ENCODE measurements around the gene ABCG1. TPM values are rescaled to one million over a fixed set of nuclear protein-coding genes. Genes with fewer than 3 reads are reported as not detected.

Gene ABCG1
- total and polyA plus RNA-seq, 8 donors: 3.1 to 65.9 (median 15.6) TPM

DNA sequence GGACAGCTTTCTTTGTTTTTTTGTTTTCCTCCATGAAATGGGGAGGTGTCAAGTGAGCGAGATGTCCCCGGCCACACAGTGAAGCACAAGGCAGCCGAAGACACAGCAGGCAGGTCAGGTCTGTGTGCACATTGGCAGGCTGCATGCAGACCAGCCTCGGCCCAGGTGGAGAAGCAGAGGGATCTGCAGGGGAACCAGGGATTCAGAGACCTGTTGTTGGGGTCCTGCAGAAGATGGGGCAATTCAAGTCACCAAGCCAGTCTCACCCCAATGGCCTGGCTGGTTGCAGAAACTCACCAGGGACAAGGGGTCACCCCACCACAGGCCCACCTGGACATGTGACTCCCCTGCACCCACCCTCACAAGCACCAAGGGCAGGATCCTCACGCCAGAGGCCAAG, 4.0 kb upstream of the ABCG1 start:
- 78 to 99% (median 94%) methylated on average over 5 of the region's 5 CpGs for WGBS, 5 donors

DNA sequence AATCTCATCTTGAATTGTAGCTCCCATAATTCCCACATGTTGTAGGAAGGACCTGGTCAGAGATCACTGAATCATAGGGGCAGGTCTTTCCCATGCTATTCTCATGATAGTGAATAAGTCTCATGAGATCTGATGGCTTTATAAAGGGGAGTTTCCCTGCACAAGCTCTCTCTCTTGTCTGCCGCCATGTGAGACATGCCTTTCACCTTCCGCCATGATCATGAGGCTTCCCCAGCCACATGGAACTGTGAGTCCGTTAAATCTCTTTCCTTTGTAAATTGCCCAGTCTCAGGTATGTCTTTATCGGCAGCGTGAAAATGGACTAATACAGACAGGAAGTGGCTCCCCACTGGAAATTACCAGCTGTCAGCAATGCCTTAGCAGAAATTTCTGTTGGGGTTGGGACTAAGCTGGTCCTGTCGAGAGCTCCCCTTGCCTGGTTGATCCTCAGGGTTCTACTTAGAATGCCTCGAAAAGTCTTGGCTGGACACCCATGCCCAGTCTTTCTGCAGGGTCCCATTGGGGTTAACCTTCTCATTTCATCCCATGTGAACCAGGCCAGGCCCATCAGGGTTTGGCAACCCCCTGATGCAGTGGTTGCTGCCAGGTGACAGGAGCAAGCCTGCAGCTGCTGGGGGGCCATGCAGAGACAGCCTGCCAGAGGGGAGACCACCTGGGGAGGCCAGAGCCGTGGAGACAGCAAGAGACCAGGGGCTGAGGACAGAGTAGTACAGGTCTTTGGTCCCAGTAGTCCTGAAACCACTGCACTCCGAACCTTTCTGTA, 2.8 kb upstream of the ABCG1 start:
- H3K27ac ChIP-seq: no peak overlapping the region

More for the DNA sequence above, 4.0 kb upstream of the ABCG1 start:
- H3K9me3 ChIP-seq: no peaks in the 10 kb centered on the region
- H3K4me1 ChIP-seq: peaks cover 0 to 15% (median 14%) of the 10 kb centered on the region in 4 donors
- no peaks in the 10 kb centered on the region for H3K27me3 ChIP-seq
- intact Hi-C loops (cut with DNase I; ENCODE audit: low total_unique reads): no loop called here
- H3K27ac ChIP-seq: no peak overlapping the region
- no peaks in the 10 kb centered on the region for H3K36me3 ChIP-seq
- TF ChIP-seq, protein P1, sequence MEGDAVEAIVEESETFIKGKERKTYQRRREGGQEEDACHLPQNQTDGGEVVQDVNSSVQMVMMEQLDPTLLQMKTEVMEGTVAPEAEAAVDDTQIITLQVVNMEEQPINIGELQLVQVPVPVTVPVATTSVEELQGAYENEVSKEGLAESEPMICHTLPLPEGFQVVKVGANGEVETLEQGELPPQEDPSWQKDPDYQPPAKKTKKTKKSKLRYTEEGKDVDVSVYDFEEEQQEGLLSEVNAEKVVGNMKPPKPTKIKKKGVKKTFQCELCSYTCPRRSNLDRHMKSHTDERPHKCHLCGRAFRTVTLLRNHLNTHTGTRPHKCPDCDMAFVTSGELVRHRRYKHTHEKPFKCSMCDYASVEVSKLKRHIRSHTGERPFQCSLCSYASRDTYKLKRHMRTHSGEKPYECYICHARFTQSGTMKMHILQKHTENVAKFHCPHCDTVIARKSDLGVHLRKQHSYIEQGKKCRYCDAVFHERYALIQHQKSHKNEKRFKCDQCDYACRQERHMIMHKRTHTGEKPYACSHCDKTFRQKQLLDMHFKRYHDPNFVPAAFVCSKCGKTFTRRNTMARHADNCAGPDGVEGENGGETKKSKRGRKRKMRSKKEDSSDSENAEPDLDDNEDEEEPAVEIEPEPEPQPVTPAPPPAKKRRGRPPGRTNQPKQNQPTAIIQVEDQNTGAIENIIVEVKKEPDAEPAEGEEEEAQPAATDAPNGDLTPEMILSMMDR (IDR thresholded peaks at IDR 0.05): no peak
- TF ChIP-seq POLR2AphosphoS5 (IDR thresholded peaks at IDR 0.05) (no peak), EP300 (IDR thresholded peaks at IDR 0.05) (no peak), POLR2A (IDR thresholded peaks at IDR 0.05) (no peak)
- DNase-seq: peak in 1 of 2 donors; percentile 10
- no peak overlapping the region for H3K4me3 ChIP-seq

DNA sequence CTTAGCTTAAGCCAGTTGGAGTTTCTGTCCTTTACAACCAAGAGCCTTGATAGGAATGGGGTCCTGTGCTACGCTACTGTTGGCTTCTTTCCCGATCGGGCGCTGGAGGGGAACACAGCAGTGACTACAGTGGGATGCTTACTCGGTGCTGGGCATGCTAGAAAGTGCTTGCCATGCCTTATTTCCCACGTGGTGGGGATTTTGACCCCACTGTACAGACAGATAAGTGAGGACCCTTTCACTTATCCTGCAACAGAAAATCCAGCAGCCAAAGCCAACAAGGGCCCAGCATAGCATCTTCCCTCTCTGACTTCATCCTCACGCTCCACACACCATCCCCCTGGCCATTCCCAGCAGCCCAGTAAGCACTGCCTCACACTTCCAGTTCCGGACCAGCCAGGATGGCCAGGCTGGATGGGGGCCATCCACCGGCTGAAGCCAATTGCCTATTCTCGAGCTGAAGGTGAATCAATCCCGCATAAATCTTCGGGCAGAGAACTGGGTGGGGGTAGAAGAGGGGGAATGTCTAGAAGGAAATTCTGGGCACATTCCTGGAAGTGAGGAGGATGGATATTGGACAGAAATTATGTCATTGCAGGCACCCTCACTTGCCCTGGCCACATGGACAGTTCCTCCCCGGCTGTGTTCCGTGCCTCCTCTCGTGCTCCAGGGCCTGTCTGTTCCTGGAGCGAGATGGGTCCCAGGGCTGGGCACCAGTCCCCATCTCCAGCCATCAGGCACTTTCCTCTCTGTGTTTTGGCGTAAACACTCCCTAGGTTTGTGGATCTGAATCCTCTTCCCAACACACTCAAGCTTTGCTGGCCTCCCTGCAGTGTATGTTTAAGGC, 2.0 kb upstream of the ABCG1 start:
- Histone ChIP-seq H3K27ac (no peak overlapping the region), H3K27me3 (no peaks in the 10 kb centered on the region), H3K9me3 (no peaks in the 10 kb centered on the region), H3K4me1 (peaks cover 14 to 34% (median 34%) of the 10 kb centered on the region in 4 donors), H3K36me3 (no peaks in the 10 kb centered on the region), H3K4me3 (no peak overlapping the region)
- TF ChIP-seq, protein P1 (IDR thresholded peaks at IDR 0.05): no peak
- no peak for TF ChIP-seq POLR2AphosphoS5 (IDR thresholded peaks at IDR 0.05)
- TF ChIP-seq EP300 (IDR thresholded peaks at IDR 0.05): no peak
- TF ChIP-seq POLR2A (IDR thresholded peaks at IDR 0.05): no peak
- WGBS, 5 donors: 90 to 95% (median 94%) methylated on average over 15 to 17 of the region's 17 CpGs
- intact Hi-C loops (cut with DNase I; ENCODE audit: low total_unique reads): no loop called here
- DNase-seq: peak in 1 of 2 donors; percentile 20

More for the DNA sequence above, 2.8 kb upstream of the ABCG1 start:
- intact Hi-C loops (cut with DNase I; ENCODE audit: low total_unique reads): no loop called here
- H3K9me3 ChIP-seq: no peaks in the 10 kb centered on the region
- H3K4me1 ChIP-seq: peaks cover 7 to 26% (median 26%) of the 10 kb centered on the region in 4 donors
- DNase-seq: peak in 1 of 2 donors; percentile 11
- no peaks in the 10 kb centered on the region for H3K27me3 ChIP-seq
- 95 to 99% (median 98%) methylated on average over 8 to 9 of the region's 9 CpGs for WGBS, 5 donors
- TF ChIP-seq POLR2A (IDR thresholded peaks at IDR 0.05): no peak
- TF ChIP-seq, protein P1 (IDR thresholded peaks at IDR 0.05): no peak
- TF ChIP-seq EP300 (IDR thresholded peaks at IDR 0.05): no peak
- TF ChIP-seq POLR2AphosphoS5 (IDR thresholded peaks at IDR 0.05): no peak
- no peak overlapping the region for H3K4me3 ChIP-seq
- no peaks in the 10 kb centered on the region for H3K36me3 ChIP-seq

DNA sequence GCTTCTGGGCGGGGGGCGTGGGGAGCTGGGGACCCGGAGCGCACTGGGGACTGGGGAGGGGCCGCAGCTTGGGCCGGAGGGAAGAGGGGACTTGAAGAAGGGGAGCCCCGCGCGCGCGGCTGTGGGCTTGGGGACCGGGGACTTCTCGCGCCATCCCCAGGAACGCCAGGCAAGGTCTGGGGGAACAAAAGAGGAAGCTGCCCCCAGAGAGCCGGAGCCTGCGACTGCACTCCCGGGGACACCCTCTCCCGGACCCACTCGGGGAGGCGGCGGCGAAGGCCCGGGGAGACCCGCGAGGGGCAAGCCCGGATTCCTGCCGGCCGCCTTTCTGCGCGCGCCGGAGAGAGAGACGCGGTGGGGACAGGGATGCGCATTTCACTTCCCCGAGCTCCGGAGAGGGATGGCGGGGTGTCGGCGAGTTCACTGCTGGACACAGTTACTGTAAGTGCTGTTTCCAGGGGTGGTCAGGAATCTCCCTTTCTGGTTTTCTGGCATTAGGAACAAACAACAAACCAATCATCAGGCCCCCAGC, 732 bp downstream of the ABCG1 start:
- DNase-seq: peak; percentile 31 to 63
- intact Hi-C loops (cut with DNase I; ENCODE audit: low total_unique reads): no loop called here
- peak overlapping the region; percentile 71 to 86 (median 80) for H3K27ac ChIP-seq
- WGBS, 5 donors: 0 to 1% (median 1%) methylated on average over 22 to 41 of the region's 41 CpGs
- H3K9me3 ChIP-seq: no peaks in the 10 kb centered on the region
- H3K27me3 ChIP-seq: no peaks in the 10 kb centered on the region
- H3K4me1 ChIP-seq: peaks cover 14 to 59% (median 39%) of the 10 kb centered on the region in 4 donors
- peak overlapping the region; percentile 65 to 81 (median 72) for H3K4me3 ChIP-seq
- no peak for TF ChIP-seq POLR2A (IDR thresholded peaks at IDR 0.05)
- no peak for TF ChIP-seq EP300 (IDR thresholded peaks at IDR 0.05)
- TF ChIP-seq, protein P1 (IDR thresholded peaks at IDR 0.05): no peak
- no peak for TF ChIP-seq POLR2AphosphoS5 (IDR thresholded peaks at IDR 0.05)
- no peaks in the 10 kb centered on the region for H3K36me3 ChIP-seq

All from stomach (tissue), 9 donors.